ENCODE measurements around the gene GABPB1.

Gene GABPB1

GRCh38 chr15:50344006-50344464 is 11.0 kb downstream of the GABPB1 start:
- no peak for DNase-seq (ENCODE audit: low read depth, low spot score)

- no peak for DNase-seq (ENCODE audit: low read depth, low spot score)
Observed at GRCh38 chr15:50341616-50342136, 13.3 kb downstream of the GABPB1 start.

GRCh38 chr15:50340416-50340815 is 14.6 kb downstream of the GABPB1 start:
- DNase-seq (ENCODE audit: low read depth, low spot score), result no peak

- DNase-seq (ENCODE audit: low read depth, low spot score), result no peak
Observed at GRCh38 chr15:50339717-50340116, 15.3 kb downstream of the GABPB1 start.

GRCh38 chr15:50335251-50335650 is 19.7 kb downstream of the GABPB1 start:
- DNase-seq (ENCODE audit: low read depth, low spot score), result no peak

- no peak for DNase-seq (ENCODE audit: low read depth, low spot score)
Observed at GRCh38 chr15:50333229-50333628, 21.8 kb downstream of the GABPB1 start.

GRCh38 chr15:50330921-50331320 is 24.1 kb downstream of the GABPB1 start:
- no peak for DNase-seq (ENCODE audit: low read depth, low spot score)

- no peak for DNase-seq (ENCODE audit: low read depth, low spot score)
Observed at GRCh38 chr15:50328116-50328515, 26.9 kb downstream of the GABPB1 start.

- DNase-seq (ENCODE audit: low read depth, low spot score), result no peak
Observed at GRCh38 chr15:50321680-50322210, 33.3 kb downstream of the GABPB1 start.

GRCh38 chr15:50320504-50320903 is 34.5 kb downstream of the GABPB1 start:
- DNase-seq (ENCODE audit: low read depth, low spot score), result no peak

GRCh38 chr15:50318697-50319096 is 36.3 kb downstream of the GABPB1 start:
- DNase-seq (ENCODE audit: low read depth, low spot score), result no peak

GRCh38 chr15:50315814-50316630 is 39.0 kb downstream of the GABPB1 start:
- no peak for DNase-seq (ENCODE audit: low read depth, low spot score)

GRCh38 chr15:50312636-50313035 is 42.4 kb downstream of the GABPB1 start:
- DNase-seq (ENCODE audit: low read depth, low spot score), result no peak

- no peak for DNase-seq (ENCODE audit: low read depth, low spot score)
Observed at GRCh38 chr15:50307799-50308198, 47.2 kb downstream of the GABPB1 start.

- DNase-seq (ENCODE audit: low read depth, low spot score), result no peak
Observed at GRCh38 chr15:50304836-50305235, 50.2 kb downstream of the GABPB1 start.

GRCh38 chr15:50302581-50302980 is 52.4 kb downstream of the GABPB1 start:
- DNase-seq (ENCODE audit: low read depth, low spot score), result no peak

- no peak for DNase-seq (ENCODE audit: low read depth, low spot score)
Observed at GRCh38 chr15:50298340-50298739, 56.7 kb downstream of the GABPB1 start.

- no peak for DNase-seq (ENCODE audit: low read depth, low spot score)
Observed at GRCh38 chr15:50295966-50296365, 59.0 kb downstream of the GABPB1 start.

GRCh38 chr15:50289749-50290148 is 65.2 kb downstream of the GABPB1 start:
- DNase-seq (ENCODE audit: low read depth, low spot score), result no peak

- no peak for DNase-seq (ENCODE audit: low read depth, low spot score)
Observed at GRCh38 chr15:50287324-50288116, 67.5 kb downstream of the GABPB1 start.

- no peak for DNase-seq (ENCODE audit: low read depth, low spot score)
Observed at GRCh38 chr15:50281427-50281826, 73.6 kb downstream of the GABPB1 start.

GRCh38 chr15:50280271-50280670 is 74.7 kb downstream of the GABPB1 start:
- no peak for DNase-seq (ENCODE audit: low read depth, low spot score)
